T-helper 17 cell (primary cell): ENCODE measurements around the gene DEPDC1B. TPM values are rescaled to one million over a fixed set of nuclear protein-coding genes. Genes with fewer than 3 reads are reported as not detected.
"Not testable (repeated sequence)": the region's sequence is repeated elsewhere in the genome, so short reads cannot be mapped to it uniquely, and the experiment has no call there.

ENCODE experiments used
- ATAC-seq: fragments of 150-1000 bp; cut with Tn5 transposase; 2 replicates; pipeline ENCODE4 v1.10.0; 2021; ENCODE audit warnings: mild to moderate bottlenecking, moderate library complexity
- DNase-seq, 3 donors: peaks; one replicate each; pipeline versions ENCODE4 v3.0.0 to v3.0.0-alpha.2; 2020 to 2021
- H3K9me3 ChIP-seq: one replicate; pipeline ENCODE4 v1.7.0; 2013; ENCODE audit warnings: low read length, mild to moderate bottlenecking; ENCODE audit not compliant: control insufficient read depth, poor library complexity, severe bottlenecking
- H3K27ac Mint-ChIP-seq: one replicate; pipeline ENCODE4 v1.8.0; 2022; ENCODE audit warnings: mild to moderate bottlenecking, moderate library complexity, mixed read lengths
- H3K27me3 Mint-ChIP-seq: one replicate; pipeline ENCODE4 v1.8.0; 2022; ENCODE audit warnings: mixed read lengths
- H3K36me3 Mint-ChIP-seq: one replicate; pipeline ENCODE4 v1.8.0; 2022; ENCODE audit warnings: low read depth, mixed read lengths
- H3K4me1 Mint-ChIP-seq: one replicate; pipeline ENCODE4 v1.8.0; 2022; ENCODE audit warnings: mild to moderate bottlenecking, mixed read lengths
- H3K4me3 Mint-ChIP-seq: one replicate; pipeline ENCODE4 v1.8.0; 2022; ENCODE audit warnings: mild to moderate bottlenecking, moderate library complexity, mixed read lengths
- total RNA-seq, 4 donors: library from RNA in 2 of 4; stranded (reverse) in 2 of 4; gene quantifications; one replicate each; pipeline ENCODE4 v1.2.3 and lab custom pipeline; 2022 to 2026

The DEPDC1B gene
- total RNA-seq, 2 donors from 2014 or later: 0.77 to 1.4 TPM

DNA sequence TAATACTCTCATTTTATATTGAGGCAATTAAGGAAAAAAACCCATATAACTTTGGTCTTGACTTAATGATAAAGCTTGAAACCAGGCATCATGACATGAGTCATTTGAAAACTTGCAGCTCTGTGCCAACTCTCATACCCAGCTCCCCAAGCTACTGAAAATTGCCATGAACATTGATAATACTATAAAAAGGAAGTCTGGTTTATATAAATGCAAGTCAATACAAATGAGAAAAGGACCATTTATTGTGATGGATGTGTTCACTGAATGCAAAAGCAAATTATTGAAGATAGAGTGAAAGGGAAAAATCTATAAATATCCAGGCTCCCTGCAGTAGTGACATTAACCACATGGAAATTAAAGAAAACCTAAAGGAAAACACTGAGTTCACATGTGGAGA is 116.3 kb downstream of the DEPDC1B start:
- no peaks in the 10 kb centered on the region for H3K4me1 Mint-ChIP-seq
- H3K36me3 Mint-ChIP-seq: no peaks in the 10 kb centered on the region

DNA sequence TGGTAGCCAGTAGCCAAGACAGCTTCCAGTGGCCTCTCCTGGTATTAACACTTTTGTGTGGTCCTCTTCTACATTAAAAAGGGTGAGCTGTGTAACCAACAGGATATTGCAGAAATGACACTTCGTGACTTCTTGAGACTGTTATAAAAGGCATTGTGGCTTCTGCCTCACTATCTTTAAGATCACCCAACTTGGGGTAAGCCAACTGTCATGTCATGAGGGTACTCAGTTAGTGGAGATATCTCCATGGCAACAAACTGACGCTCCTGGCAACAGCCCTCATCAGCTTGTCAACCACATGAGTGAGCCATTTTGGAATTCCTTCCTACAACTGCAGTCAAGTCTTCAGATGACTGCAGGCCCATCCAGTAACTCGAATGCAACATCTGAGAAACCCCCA is 121.7 kb downstream of the DEPDC1B start:
- H3K27me3 Mint-ChIP-seq: no peaks in the 10 kb centered on the region
- H3K4me3 Mint-ChIP-seq: no peak overlapping the region
- no peaks in the 10 kb centered on the region for H3K9me3 ChIP-seq
- no peak for DNase-seq
- ATAC-seq: no peak
- H3K36me3 Mint-ChIP-seq: no peaks in the 10 kb centered on the region
- H3K27ac Mint-ChIP-seq: no peak overlapping the region
- no peaks in the 10 kb centered on the region for H3K4me1 Mint-ChIP-seq

More for the DNA sequence above, 116.3 kb downstream of the DEPDC1B start:
- no peak for ATAC-seq
- Mint-ChIP-seq H3K27me3 (peaks cover 7% of the 10 kb centered on the region), H3K27ac (no peak overlapping the region), H3K4me3 (no peak overlapping the region)
- H3K9me3 ChIP-seq: no peaks in the 10 kb centered on the region
- DNase-seq: no peak

DNA sequence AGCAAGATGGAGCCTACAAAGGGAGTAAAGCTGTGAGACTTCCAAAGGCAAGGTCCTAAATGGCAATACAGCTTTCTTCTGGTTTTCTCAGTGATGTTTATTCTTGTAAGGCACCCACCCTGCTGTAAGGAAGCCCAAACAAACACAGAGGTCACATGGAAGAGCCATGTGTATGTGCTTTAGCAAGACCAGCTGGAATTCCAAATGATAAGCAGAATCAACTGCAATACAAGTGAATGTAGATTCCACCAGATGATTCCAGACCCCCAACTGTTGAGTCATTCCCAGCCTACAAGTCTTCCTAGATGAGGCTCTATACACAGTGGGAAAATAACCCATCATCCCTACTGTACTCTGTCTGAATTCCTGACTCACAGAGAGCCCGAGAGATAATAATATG is 122.8 kb downstream of the DEPDC1B start:
- ATAC-seq: no peak
- no peaks in the 10 kb centered on the region for H3K9me3 ChIP-seq
- H3K36me3 Mint-ChIP-seq: no peaks in the 10 kb centered on the region
- no peaks in the 10 kb centered on the region for H3K27me3 Mint-ChIP-seq
- no peaks in the 10 kb centered on the region for H3K4me1 Mint-ChIP-seq
- no peak overlapping the region for H3K4me3 Mint-ChIP-seq
- H3K27ac Mint-ChIP-seq: no peak overlapping the region
- no peak for DNase-seq

DNA sequence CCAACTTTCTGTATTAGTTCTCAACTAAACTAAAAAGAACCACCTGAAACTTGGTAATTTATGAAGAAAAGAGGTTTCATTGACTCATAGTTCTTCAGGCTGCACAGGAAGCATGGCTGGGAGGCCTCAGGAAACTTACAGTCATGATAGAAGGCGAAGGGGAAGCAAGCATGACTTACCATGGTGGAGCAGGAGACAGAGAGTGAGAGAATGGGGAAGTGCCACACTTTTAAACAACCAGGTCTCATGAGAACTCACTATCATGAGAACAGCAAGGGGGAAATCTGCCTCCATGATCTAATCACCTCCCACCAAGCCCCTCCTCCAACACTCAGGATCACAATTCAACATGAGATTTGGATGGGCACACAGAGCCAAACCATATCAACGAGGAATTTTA is 123.5 kb downstream of the DEPDC1B start:
- no peak for DNase-seq
- Mint-ChIP-seq H3K27ac (no peak overlapping the region), H3K27me3 (no peaks in the 10 kb centered on the region), H3K4me1 (no peaks in the 10 kb centered on the region), H3K36me3 (no peaks in the 10 kb centered on the region), H3K4me3 (no peak overlapping the region)
- ATAC-seq: no peak
- no peaks in the 10 kb centered on the region for H3K9me3 ChIP-seq

DNA sequence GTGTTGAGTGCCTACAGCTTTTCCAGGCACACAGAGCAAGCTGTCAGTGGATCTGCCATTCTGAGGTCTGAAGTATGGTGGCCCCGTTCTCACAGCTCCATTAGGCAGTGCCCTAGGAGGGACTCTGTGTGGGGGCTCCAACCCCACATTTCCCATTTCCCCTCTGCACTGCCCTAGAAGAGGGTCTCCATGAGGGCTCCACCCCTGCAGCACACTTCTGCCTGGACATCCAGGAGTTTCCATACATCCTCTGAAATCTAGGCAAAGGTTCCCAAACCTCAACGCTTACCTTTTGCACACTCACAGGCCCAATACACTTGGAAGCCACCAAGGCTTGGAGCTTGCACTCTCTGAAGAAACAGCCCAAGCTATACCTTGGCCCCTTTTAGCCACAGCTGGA is 131.3 kb downstream of the DEPDC1B start:
- no peaks in the 10 kb centered on the region for H3K4me1 Mint-ChIP-seq
- H3K9me3 ChIP-seq: no peaks in the 10 kb centered on the region
- H3K27me3 Mint-ChIP-seq: no peaks in the 10 kb centered on the region
- no peak overlapping the region for H3K4me3 Mint-ChIP-seq
- no peak overlapping the region for H3K27ac Mint-ChIP-seq
- no peaks in the 10 kb centered on the region for H3K36me3 Mint-ChIP-seq
- DNase-seq: no peak
- no peak for ATAC-seq

DNA sequence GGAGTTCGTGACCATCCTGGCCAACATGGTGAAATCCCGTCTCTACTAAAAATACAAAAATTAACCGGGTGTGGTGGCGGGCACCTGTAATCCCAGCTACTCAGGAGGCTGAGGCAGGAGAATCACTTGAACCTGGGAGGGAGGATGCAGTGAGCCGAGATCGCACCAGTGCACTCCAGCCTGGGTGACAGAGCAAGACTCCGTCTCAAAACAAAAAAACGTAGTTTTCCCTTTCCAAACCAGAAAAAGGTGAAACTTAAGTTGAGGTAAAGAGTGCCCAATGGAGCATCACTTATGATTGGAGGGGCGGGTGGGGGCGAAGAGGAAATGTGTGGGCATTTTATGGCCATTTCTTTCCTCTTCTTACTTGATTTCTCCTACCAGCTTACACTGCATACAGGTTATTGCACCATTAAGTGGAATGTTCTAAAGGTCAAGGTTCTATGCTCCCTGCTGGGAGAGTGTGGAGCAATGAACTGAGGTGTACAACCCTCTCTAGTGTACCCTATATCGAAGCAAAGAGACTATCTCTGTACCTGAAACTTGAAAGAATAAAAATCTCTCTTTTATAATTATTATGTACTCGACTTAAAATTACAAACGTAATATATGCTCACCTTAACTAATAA is 136.2 kb downstream of the DEPDC1B start:
- no peaks in the 10 kb centered on the region for H3K4me1 Mint-ChIP-seq
- ATAC-seq (no peak), DNase-seq (no peak)
- H3K4me3 Mint-ChIP-seq: no peak overlapping the region
- H3K27me3 Mint-ChIP-seq: no peaks in the 10 kb centered on the region
- H3K27ac Mint-ChIP-seq: no peak overlapping the region
- no peaks in the 10 kb centered on the region for H3K36me3 Mint-ChIP-seq
- no peaks in the 10 kb centered on the region for H3K9me3 ChIP-seq

DNA sequence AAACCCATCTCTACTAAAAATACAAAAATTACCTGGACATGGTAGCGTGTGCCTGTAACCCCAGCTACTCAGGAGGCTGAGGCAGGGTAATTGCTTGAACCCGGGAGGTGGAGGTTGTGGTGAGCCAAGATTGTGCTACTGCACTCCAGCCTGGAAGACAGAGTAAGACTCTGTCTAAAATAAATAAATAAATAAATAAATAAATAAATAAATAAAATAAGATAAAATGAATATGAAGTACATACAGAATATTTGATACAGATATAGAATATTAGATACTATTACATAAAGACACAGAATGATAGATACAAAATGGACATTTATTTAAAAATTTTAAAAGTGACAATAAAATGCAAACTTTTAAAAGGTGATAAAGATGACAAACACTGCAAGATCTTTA is 146.7 kb downstream of the DEPDC1B start:
- H3K4me1 Mint-ChIP-seq, H3K27me3 Mint-ChIP-seq: not testable (repeated sequence)

DNA sequence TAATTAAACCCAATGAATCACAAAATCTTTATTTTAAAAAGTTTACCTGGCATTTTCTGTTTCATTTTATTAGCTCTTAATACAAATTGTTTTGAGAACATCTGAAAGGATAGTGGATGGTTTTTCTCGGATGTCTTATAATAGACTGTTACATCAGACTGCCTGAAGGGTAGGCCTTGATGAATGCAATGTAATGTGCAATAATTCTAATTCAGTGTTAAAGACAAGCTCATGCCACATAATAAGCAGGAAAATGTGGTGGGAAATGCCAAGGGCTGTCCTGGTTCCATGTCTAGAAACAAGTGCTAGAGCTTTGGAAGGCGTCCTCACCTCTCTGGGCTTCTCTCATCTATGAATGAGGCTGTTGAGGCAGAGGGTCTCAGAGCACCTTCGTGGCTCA is 148.1 kb downstream of the DEPDC1B start:
- Mint-ChIP-seq H3K4me3 (no peak overlapping the region), H3K4me1 (no peaks in the 10 kb centered on the region), H3K27ac (no peak overlapping the region), H3K27me3 (no peaks in the 10 kb centered on the region), H3K36me3 (no peaks in the 10 kb centered on the region)
- DNase-seq: no peak
- ATAC-seq: no peak
- H3K9me3 ChIP-seq: no peaks in the 10 kb centered on the region

More for the DNA sequence above, 146.7 kb downstream of the DEPDC1B start:
- not testable (repeated sequence) for ATAC-seq, H3K36me3 Mint-ChIP-seq, H3K27ac Mint-ChIP-seq, DNase-seq, H3K9me3 ChIP-seq, H3K4me3 Mint-ChIP-seq

DNA sequence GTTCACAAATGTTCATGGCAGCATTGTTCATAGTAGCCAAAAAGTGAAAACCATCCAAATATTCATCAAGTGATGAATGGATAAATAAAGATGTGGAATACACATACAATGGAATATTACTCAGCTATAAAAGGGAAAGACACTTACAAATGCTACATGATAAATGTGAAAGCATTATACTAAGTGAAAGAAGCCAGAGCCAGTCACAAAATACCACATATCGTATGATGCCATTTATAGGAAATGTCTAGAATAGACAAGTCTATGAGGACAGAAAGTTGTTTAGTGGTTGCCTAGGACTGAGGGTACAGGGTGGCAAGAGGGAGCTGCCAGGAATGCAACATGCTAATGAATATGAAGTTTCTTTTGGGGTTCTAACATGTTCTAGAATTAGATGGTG is 148.7 kb downstream of the DEPDC1B start:
- Mint-ChIP-seq H3K36me3 (no peaks in the 10 kb centered on the region), H3K27ac (no peak overlapping the region), H3K4me3 (no peak overlapping the region), H3K27me3 (no peaks in the 10 kb centered on the region), H3K4me1 (no peaks in the 10 kb centered on the region)
- no peaks in the 10 kb centered on the region for H3K9me3 ChIP-seq
- DNase-seq (no peak), ATAC-seq (no peak)

DNA sequence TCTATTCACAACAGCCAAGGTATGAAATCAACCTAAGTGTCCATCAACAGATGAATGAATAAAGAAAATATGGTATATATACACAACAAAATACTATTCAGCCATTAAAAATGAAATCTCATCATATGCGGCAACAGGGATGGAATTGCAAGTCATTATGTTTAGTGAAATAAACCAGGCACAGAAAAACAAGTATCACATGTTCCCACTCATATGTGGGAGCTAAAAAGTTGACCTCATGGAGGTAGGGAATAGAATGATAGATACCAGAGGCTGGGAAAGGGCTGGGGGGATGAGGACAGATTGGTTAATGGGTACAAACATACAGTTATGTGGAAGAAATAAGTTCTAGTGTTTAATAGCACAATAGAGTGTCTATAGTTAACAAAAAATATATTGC is 149.7 kb downstream of the DEPDC1B start:
- H3K9me3 ChIP-seq: no peaks in the 10 kb centered on the region
- Mint-ChIP-seq H3K27me3 (no peaks in the 10 kb centered on the region), H3K4me3 (no peak overlapping the region), H3K27ac (no peak overlapping the region), H3K36me3 (no peaks in the 10 kb centered on the region), H3K4me1 (no peaks in the 10 kb centered on the region)
- ATAC-seq (no peak), DNase-seq (no peak)

DNA sequence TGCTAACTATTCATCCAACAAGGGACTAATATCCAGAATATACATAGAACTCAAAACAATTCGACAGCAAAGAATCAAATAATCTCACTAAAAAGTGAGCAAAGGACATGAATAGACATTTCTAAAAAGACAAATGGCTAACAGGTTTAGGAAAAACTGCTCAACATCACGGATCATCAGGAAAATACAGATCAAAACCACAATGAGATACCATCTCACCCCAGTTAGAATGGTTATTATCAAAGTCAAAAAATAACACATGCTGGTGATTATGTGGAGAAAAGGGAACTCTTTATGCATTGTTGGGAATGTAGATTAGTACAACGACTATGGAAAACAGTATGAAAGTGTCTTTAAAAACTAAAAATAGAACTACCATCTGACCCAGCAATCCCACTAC is 150.1 kb downstream of the DEPDC1B start:
- no peaks in the 10 kb centered on the region for H3K9me3 ChIP-seq
- DNase-seq (no peak), ATAC-seq (no peak)
- no peaks in the 10 kb centered on the region for H3K36me3 Mint-ChIP-seq
- no peaks in the 10 kb centered on the region for H3K27me3 Mint-ChIP-seq
- no peak overlapping the region for H3K4me3 Mint-ChIP-seq
- no peak overlapping the region for H3K27ac Mint-ChIP-seq
- H3K4me1 Mint-ChIP-seq: no peaks in the 10 kb centered on the region

Other genes starting within 250 kb of the DEPDC1B start
- gene ELOVL7, start 144.1 kb upstream of the DEPDC1B start, total RNA-seq: 10 to 100 TPM in 1 of 2 donors, 1 to 10 TPM in 1; 2.0 to 40.1 TPM
- gene ERCC8, start 244.9 kb upstream of the DEPDC1B start, total RNA-seq: 1 to 10 TPM; 6.6 to 6.8 TPM
- 10 to 100 TPM; 10.5 to 14.5 TPM for gene NDUFAF2, start 245.0 kb upstream of the DEPDC1B start, total RNA-seq